HepG2 (cell line): Measurements from ENCODE around the gene SOX12. TPM values are rescaled to one million over a fixed set of nuclear protein-coding genes. Genes with fewer than 3 reads are reported as not detected.

ENCODE experiments used
- CHD4 ChIP-seq: fragments of 200-600 bp; sonication (generic); IDR thresholded peaks from 2 replicates; pipeline ENCODE4 v1.7.0; 2017; ENCODE audit warnings: mild to moderate bottlenecking, low read length, borderline replicate concordance
- GLI4 ChIP-seq: sonication (generic); formaldehyde crosslinking; IDR thresholded peaks from 2 replicates; pipeline ENCODE4 v1.5.1; 2020; ENCODE audit warnings: missing genetic modification reagents, mild to moderate bottlenecking, moderate library complexity, borderline replicate concordance
- GMEB2 ChIP-seq: IDR thresholded peaks from 2 replicates; pipeline ENCODE4 v1.6.1; 2016; ENCODE audit warnings: missing biosample characterization, missing genetic modification reagents, low read depth
- HHEX ChIP-seq: IDR thresholded peaks from 2 replicates; pipeline ENCODE4 v1.6.1; 2016; ENCODE audit warnings: control low read depth
- KLF11 ChIP-seq: IDR thresholded peaks from 2 replicates; pipeline ENCODE4 v1.6.1; 2016; ENCODE audit warnings: missing compliant biosample characterization
- NCOA5 ChIP-seq: sonication (generic); formaldehyde crosslinking; IDR thresholded peaks from 2 replicates; pipeline ENCODE4 v1.4.0; 2020; ENCODE audit warnings: missing genetic modification reagents
- RERE ChIP-seq: IDR thresholded peaks from 2 replicates; pipeline ENCODE4 v1.6.1; 2016; ENCODE audit warnings: low read depth, missing genetic modification reagents, missing compliant biosample characterization
- SALL2 ChIP-seq: sonication (generic); formaldehyde crosslinking; IDR thresholded peaks from 2 replicates; pipeline ENCODE4 v1.8.1; 2023; ENCODE audit warnings: mild to moderate bottlenecking, missing genetic modification reagents, inconsistent platforms
- TFAP4 ChIP-seq: sonication (generic); IDR thresholded peaks from 2 replicates; pipeline ENCODE4 v1.6.1; 2016; ENCODE audit warnings: low read depth, borderline replicate concordance
- ZFYVE20 ChIP-seq: sonication (generic); formaldehyde crosslinking; IDR thresholded peaks from 2 replicates; pipeline ENCODE4 v1.8.0; 2023; ENCODE audit warnings: low read depth, mild to moderate bottlenecking, moderate library complexity, missing genetic modification reagents, borderline replicate concordance
- ZNF501 ChIP-seq: sonication (generic); formaldehyde crosslinking; IDR thresholded peaks from 2 replicates; pipeline ENCODE4 v1.5.1; 2020; ENCODE audit warnings: mild to moderate bottlenecking, moderate library complexity, missing genetic modification reagents
- ZNF660 ChIP-seq: sonication (generic); formaldehyde crosslinking; IDR thresholded peaks from 2 replicates; pipeline ENCODE4 v1.5.1; 2020; ENCODE audit warnings: mild to moderate bottlenecking, low read depth, missing genetic modification reagents, borderline replicate concordance
- ZNF770 ChIP-seq: sonication (generic); formaldehyde crosslinking; IDR thresholded peaks from 2 replicates; pipeline ENCODE4 v1.5.0; 2020; ENCODE audit warnings: mild to moderate bottlenecking, missing genetic modification reagents
- polyA plus RNA-seq, 8 experiments: library from polyadenylated mRNA; depleted of rRNA in 3 of 8; stranded (reverse) in 7 of 8; unstranded in 1 of 8; fragments of >200 nt; fragmentation: Illumina TruSeq in 4 of 8; extraction: Trizol in 4 of 8; gene quantifications; 2 replicates each; pipeline versions ENCODE4 v1.2.1 to v1.2.3, GENCODE V29; 2011 to 2016; ENCODE audit warnings: low read depth in 4 of 8, missing spikeins in 1 of 8, mixed read lengths in 1 of 8; ENCODE audit not compliant: insufficient read depth in 1 of 8
- total RNA-seq, 5 experiments: library from RNA; depleted of rRNA; stranded (reverse); fragments of >200 nt; fragmentation: Illumina TruSeq; extraction: Trizol; gene quantifications; 2 replicates each; pipeline ENCODE4 v1.2.3, GENCODE V29; 2016; ENCODE audit warnings: low read depth in 1 of 5
- TF ChIP-seq, protein P1 (sequence below): sonication (generic); formaldehyde crosslinking; IDR thresholded peaks from 2 replicates; pipeline ENCODE4 v1.8.0; 2022; ENCODE audit warnings: missing genetic modification reagents, mild to moderate bottlenecking, moderate library complexity, borderline replicate concordance
- TF ChIP-seq, protein P2 (sequence below): sonication (generic); formaldehyde crosslinking; IDR thresholded peaks from 2 replicates; pipeline ENCODE4 v1.4.0; 2020; ENCODE audit warnings: mild to moderate bottlenecking, missing genetic modification reagents

Gene SOX12
- total and polyA plus RNA-seq, 2 of the 13 experiments (the other 11 are each of a cell fraction or from before 2014, with no cell fraction given) = 10.0 to 18.7 TPM

DNA sequence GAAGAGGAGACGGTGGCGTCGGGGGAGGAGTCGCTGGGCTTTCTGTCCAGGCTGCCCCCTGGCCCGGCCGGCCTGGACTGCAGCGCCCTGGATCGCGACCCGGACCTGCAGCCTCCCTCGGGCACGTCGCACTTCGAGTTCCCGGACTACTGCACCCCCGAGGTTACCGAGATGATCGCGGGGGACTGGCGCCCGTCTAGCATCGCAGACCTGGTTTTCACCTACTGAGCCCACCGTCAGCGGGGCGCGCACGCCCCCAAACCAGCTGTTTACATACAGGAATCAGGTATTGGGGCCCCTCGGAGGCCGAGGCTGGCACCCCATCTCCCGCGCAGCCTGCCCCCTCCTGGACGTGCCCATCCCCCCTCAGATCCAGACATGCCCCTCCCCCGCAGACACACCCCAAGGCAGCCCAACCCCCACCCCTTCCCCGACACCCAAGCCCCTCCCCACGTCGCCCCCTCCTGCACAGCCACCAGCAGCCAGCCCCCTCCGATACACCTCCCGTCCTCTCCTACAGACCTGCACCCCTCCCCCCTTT, 1.4 kb downstream of the SOX12 start (continued):
- TF ChIP-seq RERE (CRISPR knock-in tag) = no peak
- TF ChIP-seq TFAP4 = 0 out of 2 replicates have a peak, but pooled peaks have one; percentile 4
- TF ChIP-seq ZNF660 (CRISPR knock-in tag) = 0 out of 2 replicates have a peak, but pooled peaks have one; percentile 59
- TF ChIP-seq NCOA5 (CRISPR knock-in tag) = no peak
- TF ChIP-seq KLF11 = 0 out of 2 replicates have a peak, but pooled peaks have one; percentile 15
- no peak for TF ChIP-seq GMEB2 (CRISPR knock-in tag)
- TF ChIP-seq GLI4 (CRISPR knock-in tag) = no peak
- TF ChIP-seq ZNF501 (CRISPR knock-in tag) = no peak
- TF ChIP-seq, protein P1, sequence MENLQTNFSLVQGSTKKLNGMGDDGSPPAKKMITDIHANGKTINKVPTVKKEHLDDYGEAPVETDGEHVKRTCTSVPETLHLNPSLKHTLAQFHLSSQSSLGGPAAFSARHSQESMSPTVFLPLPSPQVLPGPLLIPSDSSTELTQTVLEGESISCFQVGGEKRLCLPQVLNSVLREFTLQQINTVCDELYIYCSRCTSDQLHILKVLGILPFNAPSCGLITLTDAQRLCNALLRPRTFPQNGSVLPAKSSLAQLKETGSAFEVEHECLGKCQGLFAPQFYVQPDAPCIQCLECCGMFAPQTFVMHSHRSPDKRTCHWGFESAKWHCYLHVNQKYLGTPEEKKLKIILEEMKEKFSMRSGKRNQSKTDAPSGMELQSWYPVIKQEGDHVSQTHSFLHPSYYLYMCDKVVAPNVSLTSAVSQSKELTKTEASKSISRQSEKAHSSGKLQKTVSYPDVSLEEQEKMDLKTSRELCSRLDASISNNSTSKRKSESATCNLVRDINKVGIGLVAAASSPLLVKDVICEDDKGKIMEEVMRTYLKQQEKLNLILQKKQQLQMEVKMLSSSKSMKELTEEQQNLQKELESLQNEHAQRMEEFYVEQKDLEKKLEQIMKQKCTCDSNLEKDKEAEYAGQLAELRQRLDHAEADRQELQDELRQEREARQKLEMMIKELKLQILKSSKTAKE (CRISPR knock-in tag) = peak; percentile 74; the same call in 1 of the 2 replicates
- no peak for TF ChIP-seq HHEX (CRISPR knock-in tag)
- 0 out of 2 replicates have a peak, but pooled peaks have one; percentile 73 for TF ChIP-seq ZFYVE20 (CRISPR knock-in tag)
- TF ChIP-seq SALL2 = no peak
- no peak for TF ChIP-seq ZNF770 (CRISPR knock-in tag)
- no peak for TF ChIP-seq CHD4
- TF ChIP-seq, protein P2, sequence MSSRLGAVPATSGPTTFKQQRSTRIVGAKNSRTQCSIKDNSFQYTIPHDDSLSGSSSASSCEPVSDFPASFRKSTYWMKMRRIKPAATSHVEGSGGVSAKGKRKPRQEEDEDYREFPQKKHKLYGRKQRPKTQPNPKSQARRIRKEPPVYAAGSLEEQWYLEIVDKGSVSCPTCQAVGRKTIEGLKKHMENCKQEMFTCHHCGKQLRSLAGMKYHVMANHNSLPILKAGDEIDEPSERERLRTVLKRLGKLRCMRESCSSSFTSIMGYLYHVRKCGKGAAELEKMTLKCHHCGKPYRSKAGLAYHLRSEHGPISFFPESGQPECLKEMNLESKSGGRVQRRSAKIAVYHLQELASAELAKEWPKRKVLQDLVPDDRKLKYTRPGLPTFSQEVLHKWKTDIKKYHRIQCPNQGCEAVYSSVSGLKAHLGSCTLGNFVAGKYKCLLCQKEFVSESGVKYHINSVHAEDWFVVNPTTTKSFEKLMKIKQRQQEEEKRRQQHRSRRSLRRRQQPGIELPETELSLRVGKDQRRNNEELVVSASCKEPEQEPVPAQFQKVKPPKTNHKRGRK = no peak
